HEK293 (cell line): Measurements from ENCODE around the gene SCRN2.

Source experiments
- CTCF ChIA-PET: fragments of 350-600 bp; formaldehyde crosslinking; extraction: SDS; loops from one replicate; lab custom pipeline; 2021; ENCODE audit warnings: antibody characterized with exemption; lab: Yijun Ruan, JAX
- POLR2A ChIA-PET: fragments of 300-600 bp; formaldehyde crosslinking; extraction: SDS; loops from one replicate; lab custom pipeline; 2020; ENCODE audit warnings: antibody characterized with exemption, inconsistent platforms; lab: Yijun Ruan, JAX
- H3K27ac ChIP-seq: fragments of 200-500 bp; sonication (Bioruptor generic); 2 replicates; pipeline ENCODE4 v1.5.1; 2014; ENCODE audit warnings: low read depth, low read length, control low read depth, inconsistent platforms; ENCODE audit errors: extremely low read depth
- H3K36me3 ChIP-seq, 2 experiments: fragments of 200-500 bp in 1 of 2; sonication (Bioruptor generic) in 1 of 2; 1 replicate in 1 of 2; 2 replicates in 1 of 2; pipeline ENCODE4 v1.5.1; 2014 to 2017; ENCODE audit warnings: inconsistent platforms in 2 of 2, low read length in 2 of 2; ENCODE audit not compliant: control insufficient read depth in 2 of 2, insufficient read depth in 1 of 2
- H3K4me1 ChIP-seq: fragments of 200-500 bp; sonication (Bioruptor generic); 2 replicates; pipeline ENCODE4 v1.5.1; 2014; ENCODE audit warnings: mild to moderate bottlenecking, low read length, inconsistent platforms; ENCODE audit not compliant: control insufficient read depth, insufficient read depth
- H3K4me3 ChIP-seq: 2 replicates; pipeline ENCODE4 v1.5.1; 2011; ENCODE audit warnings: low read depth, mild to moderate bottlenecking, control low read depth, low read length, moderate library complexity
- H3K9me3 ChIP-seq: fragments of 200-500 bp; sonication (Bioruptor generic); 2 replicates; pipeline ENCODE4 v1.5.1; 2014; ENCODE audit warnings: low read depth, low read length, inconsistent platforms; ENCODE audit not compliant: control insufficient read depth, insufficient read depth
- GLIS1 ChIP-seq: fragments of 450-650 bp; formaldehyde crosslinking; IDR thresholded peaks from 2 replicates; pipeline ENCODE4 v1.5.1; 2016; ENCODE audit warnings: missing biosample characterization, missing genetic modification characterization
- PRDM1 ChIP-seq: fragments of 450-650 bp; formaldehyde crosslinking; IDR thresholded peaks from 2 replicates; pipeline ENCODE4; 2016; ENCODE audit warnings: missing biosample characterization, missing genetic modification characterization
- PRDM10 ChIP-seq: fragments of 450-650 bp; formaldehyde crosslinking; IDR thresholded peaks from 2 replicates; pipeline ENCODE4 v1.5.1; 2016; ENCODE audit warnings: missing biosample characterization, missing genetic modification characterization
- ZBTB17 ChIP-seq: fragments of 450-650 bp; formaldehyde crosslinking; IDR thresholded peaks from 2 replicates; pipeline ENCODE4 v1.5.1; 2016; ENCODE audit warnings: missing biosample characterization, missing genetic modification characterization
- ZBTB6 ChIP-seq: fragments of 450-650 bp; formaldehyde crosslinking; IDR thresholded peaks from 2 replicates; pipeline ENCODE4 v1.5.1; 2017; ENCODE audit warnings: missing biosample characterization, missing genetic modification characterization
- ZFHX2 ChIP-seq: fragments of 450-650 bp; formaldehyde crosslinking; conservative IDR thresholded peaks from 2 replicates; pipeline ENCODE4 v1.5.1; 2016; ENCODE audit warnings: missing biosample characterization, missing genetic modification characterization
- ZIC2 ChIP-seq: fragments of 450-650 bp; formaldehyde crosslinking; IDR thresholded peaks from 2 replicates; pipeline ENCODE4 v1.5.1; 2016; ENCODE audit warnings: missing biosample characterization, missing genetic modification characterization
- ZNF10 ChIP-seq: fragments of 450-650 bp; formaldehyde crosslinking; IDR thresholded peaks from 2 replicates; pipeline ENCODE4 v1.5.1; 2017; ENCODE audit warnings: missing biosample characterization, missing genetic modification characterization
- ZNF121 ChIP-seq: fragments of 450-650 bp; formaldehyde crosslinking; IDR thresholded peaks from 2 replicates; pipeline ENCODE4 v1.5.1; 2016; ENCODE audit warnings: missing biosample characterization, missing genetic modification characterization
- ZNF132 ChIP-seq: fragments of 450-650 bp; formaldehyde crosslinking; IDR thresholded peaks from 2 replicates; pipeline ENCODE4 v1.5.1; 2017; ENCODE audit warnings: missing biosample characterization, missing genetic modification characterization, borderline replicate concordance
- ZNF138 ChIP-seq: fragments of 450-650 bp; formaldehyde crosslinking; IDR thresholded peaks from 2 replicates; pipeline ENCODE4 v1.5.1; 2016; ENCODE audit warnings: missing biosample characterization, missing genetic modification characterization, borderline replicate concordance
- ZNF146 ChIP-seq: fragments of 450-650 bp; formaldehyde crosslinking; IDR thresholded peaks from 2 replicates; pipeline ENCODE4 v1.5.1; 2016; ENCODE audit warnings: missing biosample characterization, missing genetic modification characterization
- ZNF184 ChIP-seq: fragments of 450-650 bp; IDR thresholded peaks from 2 replicates; pipeline ENCODE4 v1.5.1; 2018; ENCODE audit warnings: missing biosample characterization, mild to moderate bottlenecking, missing genetic modification characterization
- ZNF600 ChIP-seq: fragments of 450-650 bp; formaldehyde crosslinking; IDR thresholded peaks from 2 replicates; pipeline ENCODE4 v1.5.1; 2016; ENCODE audit warnings: missing biosample characterization, missing genetic modification characterization
- ZNF624 ChIP-seq: fragments of 450-650 bp; formaldehyde crosslinking; IDR thresholded peaks from 2 replicates; pipeline ENCODE4 v1.5.1; 2017; ENCODE audit warnings: missing biosample characterization, missing genetic modification characterization
- ZNF704 ChIP-seq: fragments of 450-650 bp; formaldehyde crosslinking; IDR thresholded peaks from 2 replicates; pipeline ENCODE4 v1.5.1; 2016; ENCODE audit warnings: missing biosample characterization, missing genetic modification characterization
- ZNF768 ChIP-seq: fragments of 450-650 bp; formaldehyde crosslinking; IDR thresholded peaks from 2 replicates; pipeline ENCODE4 v1.5.1; 2018; ENCODE audit warnings: missing biosample characterization, mild to moderate bottlenecking, missing genetic modification characterization
- ZNF792 ChIP-seq: fragments of 450-650 bp; formaldehyde crosslinking; IDR thresholded peaks from 2 replicates; pipeline ENCODE4 v1.5.1; 2016; ENCODE audit warnings: missing biosample characterization, missing genetic modification characterization

Gene SCRN2

GRCh38 chr17:47882247-47882646, 41.2 kb upstream of the SCRN2 start (continued):
- TF ChIP-seq ZNF600 (tag by site-specific recombination): 0 out of 2 replicates have a peak, but pooled peaks have one; percentile 19
- 0 out of 2 replicates have a peak, but pooled peaks have one; percentile 22 for TF ChIP-seq PRDM10 (tag by site-specific recombination)
- TF ChIP-seq ZIC2: peak; percentile 54; the same call in 1 of the 2 replicates
- TF ChIP-seq PRDM1: peak; percentile 69
- TF ChIP-seq ZNF624 (tag by site-specific recombination): no peak
- no peak for TF ChIP-seq ZBTB6 (tag by site-specific recombination)
- no peak for TF ChIP-seq ZNF704
- TF ChIP-seq ZNF792: no peak
- no peak for TF ChIP-seq ZNF138 (tag by site-specific recombination)

- CTCF ChIA-PET: interaction anchor here (0.7 to 18.5 kb wide), 4 partner anchors 10 to 65 kb away, joined by 3 to 837 read pairs (median 19); partner anchors contain the start of genes SCRN2 and SP6
These were observed 38.8 kb upstream of the SCRN2 start for GRCh38 chr17:47879776-47880454.

GRCh38 chr17:47879028-47879585, 38.0 kb upstream of the SCRN2 start:
- POLR2A ChIA-PET: interaction anchor here (1.2 kb wide), 1 partner anchor 17 kb away, joined by 3 read pairs; the partner anchor contains the start of gene SP2
- peak; percentile 10; the same call in 1 of the 2 replicates for TF ChIP-seq ZBTB17
- no peak for TF ChIP-seq GLIS1 (tag by site-specific recombination)
- TF ChIP-seq ZNF146 (tag by site-specific recombination): no peak
- peak; percentile 78 for TF ChIP-seq PRDM10 (tag by site-specific recombination)
- no peak for TF ChIP-seq ZNF768 (tag by site-specific recombination)
- no peak for TF ChIP-seq ZNF10 (tag by site-specific recombination)
- peak; percentile 24; the same call in 1 of the 2 replicates for TF ChIP-seq ZFHX2
- Histone ChIP-seq H3K9me3 (no peaks in the 10 kb centered on the region), H3K27ac (no peak overlapping the region), H3K36me3 (no peaks in the 10 kb centered on the region), H3K4me1 (peaks cover 2% of the 10 kb centered on the region), H3K4me3 (no peak overlapping the region)
- CTCF ChIA-PET: interaction anchor here (0.9 to 18.5 kb wide), 3 partner anchors 11 to 66 kb away, joined by 3 to 837 read pairs (median 35); partner anchors contain the start of genes SCRN2 and SP6

More at GRCh38 chr17:47879776-47880454, 38.8 kb upstream of the SCRN2 start:
- Histone ChIP-seq H3K4me1 (peaks cover 6% of the 10 kb centered on the region), H3K9me3 (no peaks in the 10 kb centered on the region), H3K4me3 (no peak overlapping the region), H3K27ac (no peak overlapping the region), H3K36me3 (no peaks in the 10 kb centered on the region)
- POLR2A ChIA-PET: interaction anchor here (0.5 to 1.2 kb wide), 2 partner anchors 16 to 1070 kb away, joined by 3 read pairs; partner anchors contain the start of gene SP2
- TF ChIP-seq ZNF132: no peak
- no peak for TF ChIP-seq ZNF184 (tag by site-specific recombination)
- peak; percentile 99 for TF ChIP-seq ZNF121 (tag by site-specific recombination)
